ENCODE results near the gene CCNI2.
A peak's percentile ranks its signal among the peaks of the same experiment; 100 is the strongest.

CCNI2 gene

GRCh38 chr5:132782101-132782500 is 34.9 kb downstream of the CCNI2 start:
- Histone ChIP-seq H2BK12ac (ENCODE audit: low read length) (no peak overlapping the region), H3K23ac (ENCODE audit: low read depth, low read length, poor library complexity) (no peak overlapping the region), H3K14ac (ENCODE audit: low read length) (no peak overlapping the region), H3K79me1 (ENCODE audit: low read depth, low read length) (no peaks in the 10 kb centered on the region), H3K4me1 (ENCODE audit: control insufficient read depth in 2 of 2, insufficient read depth in 1 of 2, low read depth in 1 of 2, low read length in 2 of 2) (peaks cover 0 to 3% of the 10 kb centered on the region in 2 donors), H3K18ac (ENCODE audit: low read length) (no peak overlapping the region), H3K9ac (ENCODE audit: low read depth, low read length, poor library complexity) (no peak overlapping the region), H2BK120ac (ENCODE audit: low read depth, low read length) (no peak overlapping the region), H4K8ac (ENCODE audit: low read depth, low read length) (no peak overlapping the region), H2BK5ac (ENCODE audit: low read length) (no peak overlapping the region), H3K4me3 (ENCODE audit: low read length in 2 of 2) (no peak overlapping the region), H3K4ac (ENCODE audit: low read length) (no peak overlapping the region), H4K91ac (ENCODE audit: low read depth, low read length, poor library complexity) (no peak overlapping the region), H2AFZ (ENCODE audit: low read length) (no peak overlapping the region), H3K36me3 (replicated peaks in 1 of 2; ENCODE audit: control insufficient read depth in 2 of 2, insufficient read depth in 2 of 2, low read length in 2 of 2) (no peaks in the 10 kb centered on the region), H3K9me3 (replicated peaks in 1 of 2; ENCODE audit: control insufficient read depth in 2 of 2, insufficient read depth in 1 of 2, low read depth in 1 of 2, low read length in 2 of 2) (peaks cover 1 to 3% of the 10 kb centered on the region in 2 donors), H3K27ac (replicated peaks; ENCODE audit: low read length) (no peak overlapping the region), H2AK5ac (ENCODE audit: low read depth, low read length) (no peak overlapping the region), H3K4me2 (ENCODE audit: insufficient read depth, low read length, poor library complexity, severe bottlenecking) (no peak overlapping the region), H3K27me3 (ENCODE audit: control insufficient read depth in 3 of 3, insufficient read depth in 3 of 3, low read depth in 1 of 3, low read length in 3 of 3) (peaks cover 0 to 71% (median 21%) of the 10 kb centered on the region in 3 experiments), H2BK15ac (ENCODE audit: low read length) (no peak overlapping the region)
- DNase-seq (ENCODE audit: low spot score) = no peak
- no CpG with 5 or more reads among the region's 4 CpGs for WGBS, 2 donors (ENCODE audit: extremely low coverage in 2 of 2, insufficient read length in 2 of 2, insufficient replicate concordance in 1 of 2)

- peaks cover 0 to 63% (median 0%) of the 10 kb centered on the region in 3 experiments for H3K27me3 ChIP-seq (ENCODE audit: control insufficient read depth in 3 of 3, insufficient read depth in 3 of 3, low read depth in 1 of 3, low read length in 3 of 3)
- no peak overlapping the region for H3K4me3 ChIP-seq (ENCODE audit: low read length in 2 of 2)
- no peak overlapping the region for H2BK15ac ChIP-seq (ENCODE audit: low read length)
- H3K9ac ChIP-seq (ENCODE audit: low read depth, low read length, poor library complexity) = no peak overlapping the region
- no peak overlapping the region for H3K14ac ChIP-seq (ENCODE audit: low read length)
- H3K27ac ChIP-seq (replicated peaks; ENCODE audit: low read length) = no peak overlapping the region
- no peak overlapping the region for H2AK5ac ChIP-seq (ENCODE audit: low read depth, low read length)
- no peak overlapping the region for H2BK5ac ChIP-seq (ENCODE audit: low read length)
- no peak overlapping the region for H2BK120ac ChIP-seq (ENCODE audit: low read depth, low read length)
- H2BK12ac ChIP-seq (ENCODE audit: low read length) = no peak overlapping the region
- H3K36me3 ChIP-seq (replicated peaks in 1 of 2; ENCODE audit: control insufficient read depth in 2 of 2, insufficient read depth in 2 of 2, low read length in 2 of 2) = no peaks in the 10 kb centered on the region
- H3K4me1 ChIP-seq (ENCODE audit: control insufficient read depth in 2 of 2, insufficient read depth in 1 of 2, low read depth in 1 of 2, low read length in 2 of 2) = peaks cover 0 to 3% of the 10 kb centered on the region in 2 donors
- H3K9me3 ChIP-seq (replicated peaks in 1 of 2; ENCODE audit: control insufficient read depth in 2 of 2, insufficient read depth in 1 of 2, low read depth in 1 of 2, low read length in 2 of 2) = peaks cover 1 to 3% of the 10 kb centered on the region in 2 donors
- H3K4ac ChIP-seq (ENCODE audit: low read length) = no peak overlapping the region
- no peak overlapping the region for H3K18ac ChIP-seq (ENCODE audit: low read length)
- H3K4me2 ChIP-seq (ENCODE audit: insufficient read depth, low read length, poor library complexity, severe bottlenecking) = no peak overlapping the region
- H3K79me1 ChIP-seq (ENCODE audit: low read depth, low read length) = no peaks in the 10 kb centered on the region
- H3K23ac ChIP-seq (ENCODE audit: low read depth, low read length, poor library complexity) = no peak overlapping the region
- peak overlapping the region; percentile 44 for H2AFZ ChIP-seq (ENCODE audit: low read length)
- no CpG with 5 or more reads among the region's 5 CpGs for WGBS, 2 donors (ENCODE audit: extremely low coverage in 2 of 2, insufficient read length in 2 of 2, insufficient replicate concordance in 1 of 2)
- H4K8ac ChIP-seq (ENCODE audit: low read depth, low read length) = no peak overlapping the region
- no peak for DNase-seq (ENCODE audit: low spot score)
- no peak overlapping the region for H4K91ac ChIP-seq (ENCODE audit: low read depth, low read length, poor library complexity)
Observed at GRCh38 chr5:132785365-132785764, 38.1 kb downstream of the CCNI2 start.

DNA sequence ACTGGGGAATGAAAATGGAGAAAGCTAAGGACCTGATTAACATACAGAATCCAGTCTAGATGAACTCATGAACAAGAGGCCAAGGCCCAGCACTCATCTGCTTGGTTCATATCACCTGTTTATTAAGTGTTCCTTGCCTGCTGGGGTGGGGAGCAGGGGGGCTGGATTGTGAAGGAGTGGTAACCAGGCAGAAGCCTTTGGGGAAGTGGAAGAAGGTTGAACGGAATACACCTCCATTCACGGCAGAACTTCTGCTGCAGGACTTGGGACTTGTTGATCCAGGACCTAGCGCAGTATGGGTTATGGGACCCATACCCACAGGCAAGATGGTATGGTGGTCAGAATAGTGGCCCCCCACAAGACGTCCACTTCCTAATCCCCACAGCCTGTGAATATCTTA is 38.6 kb downstream of the CCNI2 start:
- Histone ChIP-seq H2AFZ (ENCODE audit: low read length) (no peak overlapping the region), H2BK12ac (ENCODE audit: low read length) (no peak overlapping the region), H3K14ac (ENCODE audit: low read length) (no peak overlapping the region), H3K9ac (ENCODE audit: low read depth, low read length, poor library complexity) (no peak overlapping the region), H2BK120ac (ENCODE audit: low read depth, low read length) (no peak overlapping the region), H3K36me3 (replicated peaks in 1 of 2; ENCODE audit: control insufficient read depth in 2 of 2, insufficient read depth in 2 of 2, low read length in 2 of 2) (no peaks in the 10 kb centered on the region), H2AK5ac (ENCODE audit: low read depth, low read length) (no peak overlapping the region), H3K4me2 (ENCODE audit: insufficient read depth, low read length, poor library complexity, severe bottlenecking) (no peak overlapping the region), H2BK5ac (ENCODE audit: low read length) (no peak overlapping the region), H2BK15ac (ENCODE audit: low read length) (no peak overlapping the region), H3K27ac (replicated peaks; ENCODE audit: low read length) (no peak overlapping the region), H3K27me3 (ENCODE audit: control insufficient read depth in 3 of 3, insufficient read depth in 3 of 3, low read depth in 1 of 3, low read length in 3 of 3) (peaks cover 0 to 59% (median 0%) of the 10 kb centered on the region in 3 experiments), H4K91ac (ENCODE audit: low read depth, low read length, poor library complexity) (no peak overlapping the region), H3K79me1 (ENCODE audit: low read depth, low read length) (no peaks in the 10 kb centered on the region), H3K18ac (ENCODE audit: low read length) (no peak overlapping the region), H3K4ac (ENCODE audit: low read length) (no peak overlapping the region), H4K8ac (ENCODE audit: low read depth, low read length) (no peak overlapping the region), H3K4me3 (ENCODE audit: low read length in 2 of 2) (no peak overlapping the region), H3K4me1 (ENCODE audit: control insufficient read depth in 2 of 2, insufficient read depth in 1 of 2, low read depth in 1 of 2, low read length in 2 of 2) (peaks cover 0 to 3% of the 10 kb centered on the region in 2 donors), H3K23ac (ENCODE audit: low read depth, low read length, poor library complexity) (no peak overlapping the region), H3K9me3 (replicated peaks in 1 of 2; ENCODE audit: control insufficient read depth in 2 of 2, insufficient read depth in 1 of 2, low read depth in 1 of 2, low read length in 2 of 2) (peaks cover 1 to 3% of the 10 kb centered on the region in 2 donors)
- no peak for DNase-seq (ENCODE audit: low spot score)
- no CpG with 5 or more reads among the region's 4 CpGs for WGBS, 2 donors (ENCODE audit: extremely low coverage in 2 of 2, insufficient read length in 2 of 2, insufficient replicate concordance in 1 of 2)

GRCh38 chr5:132787076-132787475 is 39.9 kb downstream of the CCNI2 start:
- no peaks in the 10 kb centered on the region for H3K79me1 ChIP-seq (ENCODE audit: low read depth, low read length)
- no peak overlapping the region for H3K23ac ChIP-seq (ENCODE audit: low read depth, low read length, poor library complexity)
- H2AFZ ChIP-seq (ENCODE audit: low read length) = no peak overlapping the region
- no peak overlapping the region for H3K9ac ChIP-seq (ENCODE audit: low read depth, low read length, poor library complexity)
- peaks cover 1 to 3% of the 10 kb centered on the region in 2 donors for H3K9me3 ChIP-seq (replicated peaks in 1 of 2; ENCODE audit: control insufficient read depth in 2 of 2, insufficient read depth in 1 of 2, low read depth in 1 of 2, low read length in 2 of 2)
- H4K8ac ChIP-seq (ENCODE audit: low read depth, low read length) = no peak overlapping the region
- H3K4ac ChIP-seq (ENCODE audit: low read length) = no peak overlapping the region
- no peak overlapping the region for H2BK120ac ChIP-seq (ENCODE audit: low read depth, low read length)
- DNase-seq (ENCODE audit: low spot score) = no peak
- no peak overlapping the region for H3K18ac ChIP-seq (ENCODE audit: low read length)
- peaks cover 0 to 3% of the 10 kb centered on the region in 2 donors for H3K4me1 ChIP-seq (ENCODE audit: control insufficient read depth in 2 of 2, insufficient read depth in 1 of 2, low read depth in 1 of 2, low read length in 2 of 2)
- H2BK5ac ChIP-seq (ENCODE audit: low read length) = no peak overlapping the region
- no peak overlapping the region for H3K4me3 ChIP-seq (ENCODE audit: low read length in 2 of 2)
- H3K27ac ChIP-seq (replicated peaks; ENCODE audit: low read length) = no peak overlapping the region
- H3K14ac ChIP-seq (ENCODE audit: low read length) = no peak overlapping the region
- no peak overlapping the region for H2BK12ac ChIP-seq (ENCODE audit: low read length)
- peaks cover 0 to 53% (median 0%) of the 10 kb centered on the region in 3 experiments for H3K27me3 ChIP-seq (ENCODE audit: control insufficient read depth in 3 of 3, insufficient read depth in 3 of 3, low read depth in 1 of 3, low read length in 3 of 3)
- no peak overlapping the region for H2BK15ac ChIP-seq (ENCODE audit: low read length)
- no peak overlapping the region for H2AK5ac ChIP-seq (ENCODE audit: low read depth, low read length)
- WGBS, 2 donors (ENCODE audit: extremely low coverage in 2 of 2, insufficient read length in 2 of 2, insufficient replicate concordance in 1 of 2) = no CpG with 5 or more reads among the region's 1 CpG
- no peak overlapping the region for H3K4me2 ChIP-seq (ENCODE audit: insufficient read depth, low read length, poor library complexity, severe bottlenecking)
- H3K36me3 ChIP-seq (replicated peaks in 1 of 2; ENCODE audit: control insufficient read depth in 2 of 2, insufficient read depth in 2 of 2, low read length in 2 of 2) = no peaks in the 10 kb centered on the region
- H4K91ac ChIP-seq (ENCODE audit: low read depth, low read length, poor library complexity) = no peak overlapping the region
